Heart right ventricle (tissue), 16 donors: Measurements from ENCODE around the gene POU2F2. TPM values are rescaled to one million over a fixed set of nuclear protein-coding genes. Genes with fewer than 3 reads are reported as not detected.

Experiments
- ATAC-seq, 8 donors: fragments of 200-7000 bp; cut with Tn5 transposase; one replicate each; pipeline ENCODE4 v1.9.1; 2020; ENCODE audit warnings: mild to moderate bottlenecking in 8 of 8, moderate library complexity in 8 of 8, moderate number of reproducible peaks in 1 of 8
- DNase-seq, 2 donors: peaks; one replicate each; pipeline ENCODE4 v3.0.0-alpha.2; 2020
- H3K27ac ChIP-seq, 10 donors: fragments of 200-600 bp; sonication (generic) in 2 of 10; one replicate each; pipeline versions ENCODE4 v1.5.0 to v1.8.0; 2020 to 2022; ENCODE audit warnings: mild to moderate bottlenecking in 3 of 10
- H3K27me3 ChIP-seq, 7 donors: fragments of 200-600 bp; one replicate each; pipeline ENCODE4 v1.8.0; 2021 to 2022; ENCODE audit warnings: mild to moderate bottlenecking in 2 of 7
- H3K36me3 ChIP-seq, 9 donors: fragments of 200-600 bp; sonication (generic) in 1 of 9; one replicate each; pipeline versions ENCODE4 v1.5.0 to v1.8.0; 2020 to 2022; ENCODE audit warnings: mild to moderate bottlenecking in 2 of 9
- H3K4me1 ChIP-seq, 9 donors: fragments of 200-600 bp; sonication (generic) in 1 of 9; one replicate each; pipeline versions ENCODE4 v1.5.0 to v1.8.0; 2020 to 2022; ENCODE audit warnings: mild to moderate bottlenecking in 4 of 9
- H3K4me3 ChIP-seq, 10 donors: fragments of 200-600 bp; sonication (generic) in 2 of 10; one replicate each; pipeline versions ENCODE4 v1.5.0 to v1.8.0; 2020 to 2022; ENCODE audit warnings: mild to moderate bottlenecking in 7 of 10, moderate library complexity in 2 of 10
- H3K9me3 ChIP-seq, 11 donors: fragments of 200-600 bp in 10 of 11; sonication (generic) in 2 of 11; one replicate each; pipeline versions ENCODE4 v1.5.0 to v1.8.0; 2013 to 2022; ENCODE audit warnings: mild to moderate bottlenecking in 2 of 11, control low read depth in 1 of 11, moderate library complexity in 1 of 11
- CTCF ChIP-seq, 9 donors: fragments of 200-600 bp; sonication (generic) in 2 of 9; IDR thresholded peaks; one replicate each; pipeline versions ENCODE4 v1.5.0 to v1.8.0; 2021 to 2022; ENCODE audit warnings: antibody characterized with exemption in 9 of 9, mild to moderate bottlenecking in 5 of 9, moderate library complexity in 1 of 9
- WGBS, 2 donors: extraction: QIAGEN DNeasy Blood & Tissue Kit; methylation state at CpG; one replicate each; pipeline ENCODE4 v1.1.7; 2013; ENCODE audit warnings: inconsistent platforms in 1 of 2; 5-methylcytosine and 5-hydroxymethylcytosine counted together
- intact Hi-C, 10 donors: fragments of 100-400 bp; cut with DNase I; formaldehyde crosslinking; loops; one replicate each; pipeline versions ENCODE4 v1.11.1 to v1.14.2; 2022
- polyA plus RNA-seq, 2 donors: library from polyadenylated mRNA; stranded (reverse); fragments of 200-250 nt; gene quantifications; one replicate each; pipeline ENCODE4 v1.2.3, GENCODE V29; 2013
- total RNA-seq, 10 donors: library from RNA; stranded (reverse); fragmentation: NEBNext Ultra II Directional in 3 of 10; extraction: Animal tissue kit (Norgen Biotek cat#: 25700) in 3 of 10; gene quantifications; one replicate each; pipeline versions ENCODE4 v1.2.1 to v1.2.4, GENCODE V29; 2021 to 2023
- donor health status: Arrhythmogenic right ventricular cardiomyopathy.
- donor health status: ischemic (EF 13 %, LVEDD 7.1; RV severe dilation, severe dysfunction).
- donor health status: healthy with polysubstance abuse.
- donor health status: DM: no; HTN: yes; CAD: no.
- donor health status: DM: no; HTN: no; CAD: no.
- donor health status: ischemic (EF 25% LVEDD 6.9; RV normal size, moderate dysfunction).
- donor health status: ischemic (EF 25% LVEDD 5.7; RV mildly dilated, moderate dysfunction).
- donor health status: healthy.
- donor health status: DM: yes; HTN: yes; CAD: no.
- donor health status: Ischemic cardiomyopathy.
- donor health status: ischemic (EF 35%, LVEDD 5.7; RV mildly dilated, moderate dysfunction).
- donor health status: nonischemic (EF 11% LVEDD 7.7; RV severe dilation, severe dysfunction).
- donor health status: DM: yes; HTN: yes; CAD: no.
- donor health status: PGD.
- donor health status: ischemic (EF 29% LVEDD 5.4; RV normal size, mild dysfunction).
- donor health status: nonischemic (EF 23%, LVEDD 6.1; RV moderate dilation, normal function).

The POU2F2 gene
- total and polyA plus RNA-seq, 12 donors, result 0.28 to 3.8 (median 0.69) TPM

GRCh38 chr19:42132851-42133528 is 744 bp upstream of the POU2F2 start:
- H3K27me3 ChIP-seq, result peaks cover 0 to 76% (median 48%) of the 10 kb centered on the region in 7 donors
- WGBS, 2 donors, result 5% methylated on average over 40 to 46 of the region's 46 CpGs
- H3K4me1 ChIP-seq, result peaks cover 0 to 45% (median 14%) of the 10 kb centered on the region in 9 donors
- intact Hi-C loops, result loop anchor here (1.0 to 10.0 kb wide), 8 partner anchors 49 to 192 kb away; partner anchors contain the start of genes MEGF8 (in 6 of the 10) and TMEM145 (in 1 of the 10)
- TF ChIP-seq CTCF (IDR thresholded peaks at IDR 0.05), result peak; percentile 89 to 99 (median 97)
- peak; percentile 65 to 84 (median 78) for ATAC-seq
- peak overlapping the region in 9 of 10 donors; percentile 7 to 58 (median 30) for H3K4me3 ChIP-seq
- no peaks in the 10 kb centered on the region for H3K36me3 ChIP-seq
- DNase-seq, result peak; percentile 32 to 74
- peak overlapping the region in 1 of 10 donors; percentile 64 for H3K27ac ChIP-seq
- H3K9me3 ChIP-seq, result no peaks in the 10 kb centered on the region

- intact Hi-C loops, result loop anchor here (2.0 to 10.0 kb wide), 7 partner anchors 51 to 193 kb away; partner anchors contain the start of genes MEGF8 (in 6 of the 10) and TMEM145 (in 1 of the 10)
- Histone ChIP-seq H3K9me3 (no peaks in the 10 kb centered on the region), H3K27ac (peak overlapping the region in 1 of 10 donors; percentile 64), H3K36me3 (no peaks in the 10 kb centered on the region), H3K4me3 (peak overlapping the region in 7 of 10 donors; percentile 22 to 58 (median 34)), H3K27me3 (peaks cover 0 to 75% (median 44%) of the 10 kb centered on the region in 7 donors), H3K4me1 (peaks cover 0 to 45% (median 14%) of the 10 kb centered on the region in 9 donors)
- WGBS, 2 donors, result 63 to 67% methylated on average over 6 of the region's 6 CpGs
- ATAC-seq, result no peak
- no peak for DNase-seq
- TF ChIP-seq CTCF (IDR thresholded peaks at IDR 0.05), result no peak
These were observed 857 bp downstream of the POU2F2 start for GRCh38 chr19:42131149-42132029.

- no peaks in the 10 kb centered on the region for H3K36me3 ChIP-seq
- no peaks in the 10 kb centered on the region for H3K9me3 ChIP-seq
- DNase-seq (no peak), ATAC-seq (no peak)
- peak overlapping the region in 3 of 10 donors; percentile 11 to 32 (median 12) for H3K4me3 ChIP-seq
- H3K27me3 ChIP-seq, result peaks cover 0 to 69% (median 48%) of the 10 kb centered on the region in 7 donors
- TF ChIP-seq CTCF (IDR thresholded peaks at IDR 0.05), result no peak
- H3K4me1 ChIP-seq, result peaks cover 0 to 45% (median 14%) of the 10 kb centered on the region in 9 donors
- H3K27ac ChIP-seq, result peak overlapping the region in 1 of 10 donors; percentile 68
- intact Hi-C loops, result loop anchor here in 9 of 10 donors (5.0 to 10.0 kb wide), 5 partner anchors 52 to 195 kb away; partner anchors contain the start of genes MEGF8 (in 5 of the 9) and TMEM145 (in 1 of the 9)
These were observed 2.0 kb downstream of the POU2F2 start for GRCh38 chr19:42130254-42130573.
